Ovary (tissue), 9 donors: Measurements from ENCODE around the gene LINGO3. TPM values are rescaled to one million over a fixed set of nuclear protein-coding genes. Genes with fewer than 3 reads are reported as not detected.
A peak's percentile ranks its signal among the peaks of the same experiment; 100 is the strongest.
"Not testable (repeated sequence)": the region's sequence is repeated elsewhere in the genome, so short reads cannot be mapped to it uniquely, and the experiment has no call there.

ENCODE experiments used
- DNase-seq, 5 donors: peaks; one replicate each; pipeline ENCODE4 v3.0.0-alpha.2; 2019 to 2020
- H3K27ac ChIP-seq, 2 donors: fragments of 200-600 bp; one replicate each; pipeline versions ENCODE4 v1.5.1 to v1.8.0; 2019 to 2022
- H3K27me3 ChIP-seq: fragments of 200-600 bp; one replicate; pipeline ENCODE4 v1.8.0; 2022
- H3K36me3 ChIP-seq: fragments of 200-600 bp; sonication (generic); one replicate; pipeline ENCODE4 v1.5.1; 2019
- H3K4me1 ChIP-seq: one replicate; pipeline ENCODE4 v1.8.1; 2013; ENCODE audit warnings: mild to moderate bottlenecking, moderate library complexity; ENCODE audit not compliant: insufficient read depth
- H3K4me3 ChIP-seq: fragments of 200-600 bp; sonication (generic); one replicate; pipeline ENCODE4 v1.5.1; 2017
- H3K9me3 ChIP-seq, 2 donors: fragments of 200-600 bp in 1 of 2; sonication (generic) in 1 of 2; one replicate each; pipeline versions ENCODE4 v1.5.1 to v1.8.1; 2013 to 2019; ENCODE audit warnings: mild to moderate bottlenecking in 1 of 2, moderate library complexity in 1 of 2
- CTCF ChIP-seq, 3 donors: fragments of 450-650 bp in 2 of 3; fragments of 200-600 bp in 1 of 3; IDR thresholded peaks; one replicate each; pipeline versions ENCODE4 v1.5.1 to v1.8.0; 2016 to 2022; ENCODE audit warnings: antibody characterized with exemption in 3 of 3, mild to moderate bottlenecking in 1 of 3
- EP300 ChIP-seq: sonication (generic); formaldehyde crosslinking; IDR thresholded peaks from one replicate; pipeline ENCODE4 v1.6.1; 2017; ENCODE audit warnings: antibody characterized with exemption
- POLR2A ChIP-seq: fragments of 450-650 bp; IDR thresholded peaks from one replicate; pipeline ENCODE4 v1.6.1; 2017; ENCODE audit warnings: antibody characterized with exemption, mild to moderate bottlenecking, moderate library complexity
- WGBS, 3 donors: extraction: QIAGEN DNeasy Blood & Tissue Kit in 1 of 3; methylation state at CpG; one replicate each; pipeline versions ENCODE4 v1.1.5 to v1.1.7; 2013 to 2017; 5-methylcytosine and 5-hydroxymethylcytosine counted together
- intact Hi-C, 4 donors: fragments of 100-400 bp; cut with DNase I; formaldehyde crosslinking; loops; one replicate each; pipeline versions ENCODE4 v1.11.0 to v1.15.1; 2022 to 2023
- polyA plus RNA-seq, 2 donors: library from polyadenylated mRNA; stranded (reverse); fragments of 200-250 nt in 1 of 2; fragments of 350-450 nt in 1 of 2; fragmentation: Illumina TruSeq in 1 of 2; extraction: RNeasy Lipid Tissue Mini Kit (QIAGEN cat#74804) in 1 of 2; gene quantifications; one replicate each; pipeline ENCODE4 v1.2.3, GENCODE V29; 2013 to 2014
- total RNA-seq, 7 donors: library from RNA; depleted of rRNA in 2 of 7; stranded (reverse); fragments of >200 nt in 2 of 7; fragmentation: NEBNext Ultra II Directional in 3 of 7; extraction: Animal tissue kit (Norgen Biotek cat#: 25700) in 3 of 7; gene quantifications; one replicate each; pipeline versions ENCODE4 v1.1.0 to v1.2.4, GENCODE V29; 2016 to 2023
- donor health status: DM: no; HTN: no; CAD: no; lungs with moderate emphysema.
- donor health status: DM: no; HTN: no; CAD: no.
- donor health status: Bipolar disorder and iron deficiency.
- donor health status: DM: yes; HTN: yes; CAD: no.
- donor health status: DM: no; HTN: no; CAD: no.
- donor health status: DM: yes; HTN: yes; CAD: no.

The LINGO3 gene
- total and polyA plus RNA-seq, 9 donors: not detected

DNA sequence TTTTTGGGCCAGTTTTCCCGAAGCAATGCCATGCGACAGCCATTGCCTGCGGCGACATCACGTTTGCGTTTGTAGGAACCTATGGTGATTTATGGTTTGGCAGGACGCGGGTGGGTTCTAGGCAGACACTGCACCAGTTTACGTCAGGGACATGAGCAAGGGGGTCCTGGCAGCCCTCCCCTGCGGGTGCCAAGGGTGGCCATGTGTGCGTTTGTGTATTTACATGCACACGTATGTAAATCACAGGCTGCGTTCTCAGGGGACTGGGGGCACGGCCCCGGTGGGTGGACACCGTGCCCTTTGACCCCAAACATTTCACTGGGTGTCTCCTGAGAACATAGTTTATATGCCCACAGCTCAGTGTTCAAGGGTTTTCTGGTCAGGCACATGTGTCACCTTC lies 42.7 kb upstream of the LINGO3 start:
- Histone ChIP-seq H3K9me3 (no peaks in the 10 kb centered on the region), H3K4me3 (no peak overlapping the region), H3K27me3 (no peaks in the 10 kb centered on the region), H3K27ac (no peak overlapping the region), H3K36me3 (no peaks in the 10 kb centered on the region), H3K4me1 (peaks cover 2% of the 10 kb centered on the region)
- WGBS, 3 donors: 84 to 85% (median 85%) methylated on average over 16 of the region's 16 CpGs
- TF ChIP-seq POLR2A (no peak), CTCF (IDR thresholded peaks at IDR 0.05) (no peak)
- peak in 1 of 5 donors; percentile 14 for DNase-seq
- intact Hi-C loops: no loop called here

DNA sequence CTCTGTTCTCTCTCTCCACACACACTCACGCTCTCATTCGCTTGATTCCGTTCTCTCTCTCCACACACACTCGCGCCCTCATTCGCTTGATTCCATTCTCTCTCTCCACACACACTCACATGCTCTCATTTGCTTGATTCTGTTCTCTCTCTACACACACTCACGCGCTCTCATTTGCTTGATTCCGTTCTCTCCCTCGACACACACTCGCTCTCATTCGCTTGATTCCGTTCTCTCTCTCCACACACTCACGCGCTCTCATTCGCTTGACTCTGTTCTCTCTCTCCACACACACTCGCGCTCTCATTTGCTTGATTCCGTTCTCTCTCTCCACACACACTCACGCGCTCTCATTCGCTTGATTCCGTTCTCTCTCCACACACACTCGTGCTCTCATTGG lies 41.9 kb upstream of the LINGO3 start:
- H3K36me3 ChIP-seq: not testable (repeated sequence)
- 90 to 94% (median 93%) methylated on average over 24 of the region's 24 CpGs for WGBS, 3 donors

GRCh38 chr19:2345794-2346663 lies 38.1 kb upstream of the LINGO3 start:
- no peaks in the 10 kb centered on the region for H3K36me3 ChIP-seq
- intact Hi-C loops: no loop called here
- peak; percentile 62 to 87 (median 71) for DNase-seq
- peaks cover 2% of the 10 kb centered on the region for H3K4me1 ChIP-seq
- 43 to 58% (median 47%) methylated on average over 25 of the region's 25 CpGs for WGBS, 3 donors
- no peak overlapping the region for H3K27ac ChIP-seq
- H3K4me3 ChIP-seq: no peak overlapping the region
- H3K27me3 ChIP-seq: no peaks in the 10 kb centered on the region
- no peaks in the 10 kb centered on the region for H3K9me3 ChIP-seq
- TF ChIP-seq CTCF (IDR thresholded peaks at IDR 0.05) (no peak), EP300 (no peak), POLR2A (no peak)

More for the DNA sequence above, 41.9 kb upstream of the LINGO3 start:
- H3K27ac ChIP-seq, H3K9me3 ChIP-seq, H3K4me3 ChIP-seq, DNase-seq, H3K27me3 ChIP-seq, intact Hi-C loops, H3K4me1 ChIP-seq: not testable (repeated sequence)

- H3K27ac ChIP-seq: no peak overlapping the region
- no peaks in the 10 kb centered on the region for H3K36me3 ChIP-seq
- no peak for TF ChIP-seq CTCF (IDR thresholded peaks at IDR 0.05)
- no peak for TF ChIP-seq POLR2A
- no peak for TF ChIP-seq EP300
- H3K4me3 ChIP-seq: no peak overlapping the region
- 94 to 98% (median 97%) methylated on average over 14 to 17 of the region's 17 CpGs for WGBS, 3 donors
- intact Hi-C loops: no loop called here
- H3K4me1 ChIP-seq: peaks cover 2% of the 10 kb centered on the region
- DNase-seq: peak in 2 of 5 donors; percentile 14 to 16
- H3K27me3 ChIP-seq: no peaks in the 10 kb centered on the region
- no peaks in the 10 kb centered on the region for H3K9me3 ChIP-seq
These were observed 37.1 kb upstream of the LINGO3 start for GRCh38 chr19:2345076-2345475.

GRCh38 chr19:2344381-2344870 lies 36.5 kb upstream of the LINGO3 start:
- TF ChIP-seq CTCF (IDR thresholded peaks at IDR 0.05): no peak
- TF ChIP-seq POLR2A: no peak
- TF ChIP-seq EP300: no peak
- Histone ChIP-seq H3K4me3 (no peak overlapping the region), H3K27ac (no peak overlapping the region), H3K9me3 (no peaks in the 10 kb centered on the region), H3K27me3 (no peaks in the 10 kb centered on the region), H3K4me1 (peaks cover 2% of the 10 kb centered on the region), H3K36me3 (no peaks in the 10 kb centered on the region)
- DNase-seq: peak in 2 of 5 donors; percentile 11 to 13
- WGBS, 3 donors: 91 to 94% (median 92%) methylated on average over 24 of the region's 24 CpGs
- intact Hi-C loops: no loop called here
